Muscle layer of duodenum (tissue), 2 donors: ENCODE data around the gene SMIM28.

Experiments
- H3K27ac ChIP-seq: one replicate; pipeline ENCODE4 v1.7.0; 2013; ENCODE audit warnings: mild to moderate bottlenecking, low read length
- H3K27me3 ChIP-seq: one replicate; pipeline ENCODE4 v1.7.0; 2013; ENCODE audit warnings: low read depth, mild to moderate bottlenecking, control low read depth, low read length
- H3K36me3 ChIP-seq, 2 donors: one replicate each; pipeline ENCODE4 v1.7.0; 2013; ENCODE audit warnings: low read length in 2 of 2, control low read depth in 1 of 2, mild to moderate bottlenecking in 1 of 2; ENCODE audit not compliant: insufficient read depth in 2 of 2, control insufficient read depth in 1 of 2
- H3K4me1 ChIP-seq, 2 donors: one replicate each; pipeline ENCODE4 v1.7.0; 2013; ENCODE audit warnings: low read length in 2 of 2, mild to moderate bottlenecking in 2 of 2, control low read depth in 1 of 2, moderate library complexity in 1 of 2; ENCODE audit not compliant: insufficient read depth in 2 of 2, control insufficient read depth in 1 of 2
- H3K4me3 ChIP-seq, 2 donors: one replicate each; pipeline ENCODE4 v1.7.0; 2013; ENCODE audit warnings: low read length in 2 of 2, low read depth in 1 of 2, mild to moderate bottlenecking in 1 of 2
- H3K9me3 ChIP-seq, 2 donors: one replicate each; pipeline ENCODE4 v1.7.0; 2013; ENCODE audit warnings: low read length in 2 of 2, control low read depth in 1 of 2, mild to moderate bottlenecking in 1 of 2; ENCODE audit not compliant: control insufficient read depth in 1 of 2
- donor health status: healthy.

SMIM28 gene

GRCh38 chr6:138410048-138410735, 32.5 kb downstream of the SMIM28 start:
- no peaks in the 10 kb centered on the region for H3K9me3 ChIP-seq
- H3K4me1 ChIP-seq = peaks cover 0 to 3% of the 10 kb centered on the region in 2 donors
- no peak overlapping the region for H3K4me3 ChIP-seq
- no peaks in the 10 kb centered on the region for H3K27me3 ChIP-seq
- H3K36me3 ChIP-seq = peaks cover 50 to 80% of the 10 kb centered on the region in 2 donors
- no peak overlapping the region for H3K27ac ChIP-seq

- no peaks in the 10 kb centered on the region for H3K27me3 ChIP-seq
- H3K27ac ChIP-seq = no peak overlapping the region
- H3K4me3 ChIP-seq = no peak overlapping the region
- H3K36me3 ChIP-seq = peaks cover 49 to 73% of the 10 kb centered on the region in 2 donors
- no peaks in the 10 kb centered on the region for H3K9me3 ChIP-seq
- H3K4me1 ChIP-seq = no peaks in the 10 kb centered on the region
These were observed 33.5 kb downstream of the SMIM28 start for GRCh38 chr6:138410972-138411880.

GRCh38 chr6:138415125-138415524, 37.4 kb downstream of the SMIM28 start:
- H3K9me3 ChIP-seq = no peaks in the 10 kb centered on the region
- no peaks in the 10 kb centered on the region for H3K27me3 ChIP-seq
- no peak overlapping the region for H3K4me3 ChIP-seq
- no peak overlapping the region for H3K27ac ChIP-seq
- H3K36me3 ChIP-seq = peaks cover 25 to 61% of the 10 kb centered on the region in 2 donors
- no peaks in the 10 kb centered on the region for H3K4me1 ChIP-seq

- Histone ChIP-seq H3K4me3 (no peak overlapping the region), H3K4me1 (no peaks in the 10 kb centered on the region), H3K36me3 (peaks cover 20 to 57% of the 10 kb centered on the region in 2 donors), H3K9me3 (no peaks in the 10 kb centered on the region), H3K27ac (no peak overlapping the region), H3K27me3 (no peaks in the 10 kb centered on the region)
These were observed 38.5 kb downstream of the SMIM28 start for GRCh38 chr6:138416206-138416605.

- no peaks in the 10 kb centered on the region for H3K27me3 ChIP-seq
- H3K4me1 ChIP-seq = no peaks in the 10 kb centered on the region
- no peak overlapping the region for H3K4me3 ChIP-seq
- H3K27ac ChIP-seq = no peak overlapping the region
- H3K9me3 ChIP-seq = no peaks in the 10 kb centered on the region
- H3K36me3 ChIP-seq = peaks cover 20 to 45% of the 10 kb centered on the region in 2 donors
These were observed 39.9 kb downstream of the SMIM28 start for GRCh38 chr6:138417493-138418117.

GRCh38 chr6:138418118-138418742, 40.5 kb downstream of the SMIM28 start:
- Histone ChIP-seq H3K9me3 (no peaks in the 10 kb centered on the region), H3K4me1 (peaks cover 0 to 1% of the 10 kb centered on the region in 2 donors), H3K4me3 (no peak overlapping the region), H3K36me3 (peaks cover 15 to 39% of the 10 kb centered on the region in 2 donors), H3K27me3 (no peaks in the 10 kb centered on the region), H3K27ac (no peak overlapping the region)

GRCh38 chr6:138419766-138420165, 42.1 kb downstream of the SMIM28 start:
- Histone ChIP-seq H3K4me3 (no peak overlapping the region), H3K27me3 (no peaks in the 10 kb centered on the region), H3K27ac (no peak overlapping the region), H3K4me1 (peaks cover 0 to 4% of the 10 kb centered on the region in 2 donors), H3K36me3 (peaks cover 8 to 41% of the 10 kb centered on the region in 2 donors), H3K9me3 (no peaks in the 10 kb centered on the region)

GRCh38 chr6:138420356-138420755, 42.7 kb downstream of the SMIM28 start:
- Histone ChIP-seq H3K36me3 (peaks cover 4 to 41% of the 10 kb centered on the region in 2 donors), H3K9me3 (no peaks in the 10 kb centered on the region), H3K27ac (no peak overlapping the region), H3K27me3 (no peaks in the 10 kb centered on the region), H3K4me1 (peaks cover 0 to 4% of the 10 kb centered on the region in 2 donors), H3K4me3 (no peak overlapping the region)

GRCh38 chr6:138421089-138421488, 43.4 kb downstream of the SMIM28 start:
- H3K4me1 ChIP-seq = peaks cover 0 to 4% of the 10 kb centered on the region in 2 donors
- H3K9me3 ChIP-seq = no peaks in the 10 kb centered on the region
- no peak overlapping the region for H3K4me3 ChIP-seq
- peaks cover 3 to 41% of the 10 kb centered on the region in 2 donors for H3K36me3 ChIP-seq
- no peaks in the 10 kb centered on the region for H3K27me3 ChIP-seq
- no peak overlapping the region for H3K27ac ChIP-seq

- H3K27me3 ChIP-seq = no peaks in the 10 kb centered on the region
- peaks cover 0 to 4% of the 10 kb centered on the region in 2 donors for H3K4me1 ChIP-seq
- no peak overlapping the region for H3K27ac ChIP-seq
- no peaks in the 10 kb centered on the region for H3K9me3 ChIP-seq
- H3K36me3 ChIP-seq = peaks cover 3 to 41% of the 10 kb centered on the region in 2 donors
- no peak overlapping the region for H3K4me3 ChIP-seq
These were observed 43.9 kb downstream of the SMIM28 start for GRCh38 chr6:138421608-138422007.

- peaks cover 3 to 31% of the 10 kb centered on the region in 2 donors for H3K36me3 ChIP-seq
- H3K27ac ChIP-seq = no peak overlapping the region
- H3K9me3 ChIP-seq = no peaks in the 10 kb centered on the region
- no peaks in the 10 kb centered on the region for H3K27me3 ChIP-seq
- H3K4me1 ChIP-seq = peaks cover 0 to 4% of the 10 kb centered on the region in 2 donors
- no peak overlapping the region for H3K4me3 ChIP-seq
These were observed 45.2 kb downstream of the SMIM28 start for GRCh38 chr6:138422861-138423260.
